IPS DF 4.7 (cell line): Measurements from ENCODE around the gene PCDHGA7.
"Not testable (repeated sequence)": the region's sequence is repeated elsewhere in the genome, so short reads cannot be mapped to it uniquely, and the experiment has no call there.

Experiments
- DNase-seq: peaks from one replicate; pipeline ENCODE4 v3.0.0-alpha.2; 2013; ENCODE audit warnings: low spot score; ENCODE audit errors: extremely low read depth

PCDHGA7 gene

DNA sequence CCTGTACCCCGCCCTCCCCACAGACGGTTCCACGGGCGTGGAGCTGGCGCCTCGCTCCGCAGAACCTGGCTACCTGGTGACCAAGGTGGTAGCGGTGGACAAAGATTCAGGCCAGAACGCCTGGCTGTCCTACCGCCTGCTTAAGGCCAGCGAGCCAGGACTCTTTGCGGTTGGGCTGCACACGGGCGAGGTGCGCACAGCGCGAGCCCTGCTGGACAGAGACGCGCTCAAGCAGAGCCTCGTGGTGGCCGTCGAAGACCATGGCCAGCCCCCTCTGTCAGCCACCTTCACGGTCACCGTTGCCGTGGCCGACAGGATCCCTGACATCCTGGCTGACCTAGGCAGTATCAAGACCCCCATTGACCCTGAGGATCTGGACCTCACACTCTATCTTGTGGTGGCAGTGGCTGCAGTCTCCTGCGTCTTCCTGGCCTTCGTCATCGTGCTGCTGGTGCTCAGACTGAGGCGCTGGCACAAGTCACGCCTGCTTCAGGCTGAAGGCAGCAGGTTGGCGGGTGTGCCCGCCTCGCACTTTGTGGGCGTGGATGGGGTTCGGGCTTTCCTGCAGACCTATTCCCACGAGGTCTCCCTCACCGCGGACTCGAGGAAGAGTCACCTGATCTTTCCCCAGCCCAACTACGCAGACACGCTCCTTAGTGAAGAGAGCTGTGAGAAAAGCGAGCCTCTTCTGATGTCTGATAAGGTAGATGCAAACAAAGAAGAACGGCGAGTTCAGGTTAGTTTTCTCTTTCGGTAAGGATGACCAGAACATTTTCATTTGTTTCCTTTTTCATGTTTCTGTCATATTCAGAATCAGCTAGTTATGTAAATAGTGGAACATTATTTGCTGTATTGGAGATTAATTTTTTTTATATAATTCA, 16.3 kb upstream of the PCDHGA7 start:
- DNase-seq, result no peak

DNA sequence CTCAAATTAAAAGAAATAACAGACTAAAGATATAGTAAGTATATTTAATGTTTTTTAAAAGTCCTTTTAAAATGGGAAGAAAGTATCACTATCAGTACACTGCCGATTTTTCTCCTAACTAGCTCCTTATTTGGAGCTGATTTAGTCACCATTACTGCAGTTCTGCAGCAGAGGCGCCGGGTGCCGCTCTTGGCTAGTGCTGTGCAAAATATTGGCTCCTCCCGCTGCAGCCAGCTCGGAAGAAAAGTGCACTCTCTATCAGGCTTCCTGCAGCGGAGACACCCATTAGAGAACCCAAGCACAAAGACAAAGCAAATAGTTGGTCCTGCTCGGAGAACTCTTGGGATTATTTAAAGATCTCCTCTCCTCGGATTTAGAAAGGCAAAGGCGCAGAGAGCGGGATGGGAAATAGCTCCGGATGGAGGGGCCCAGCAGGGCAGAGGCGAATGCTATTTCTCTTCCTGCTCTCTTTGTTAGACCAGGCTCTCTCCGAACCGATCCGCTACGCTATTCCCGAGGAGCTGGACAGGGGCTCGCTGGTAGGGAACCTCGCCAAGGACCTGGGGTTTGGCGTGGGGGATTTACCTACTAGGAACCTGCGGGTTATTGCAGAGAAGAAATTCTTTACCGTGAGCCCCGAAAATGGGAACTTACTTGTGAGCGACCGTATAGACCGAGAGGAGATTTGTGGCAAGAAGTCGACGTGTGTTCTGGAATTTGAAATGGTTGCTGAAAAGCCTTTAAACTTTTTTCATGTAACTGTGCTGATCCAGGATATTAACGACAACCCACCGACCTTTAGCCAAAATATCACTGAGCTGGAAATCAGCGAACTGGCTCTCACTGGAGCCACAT, 12.3 kb upstream of the PCDHGA7 start, which contains the start of gene PCDHGB3:
PCDHGB3 (plus strand) TSS at position 249 of the 855 bp plus-strand sequence; CDS start at position 402, 153 bp downstream.
- DNase-seq, result no peak

DNA sequence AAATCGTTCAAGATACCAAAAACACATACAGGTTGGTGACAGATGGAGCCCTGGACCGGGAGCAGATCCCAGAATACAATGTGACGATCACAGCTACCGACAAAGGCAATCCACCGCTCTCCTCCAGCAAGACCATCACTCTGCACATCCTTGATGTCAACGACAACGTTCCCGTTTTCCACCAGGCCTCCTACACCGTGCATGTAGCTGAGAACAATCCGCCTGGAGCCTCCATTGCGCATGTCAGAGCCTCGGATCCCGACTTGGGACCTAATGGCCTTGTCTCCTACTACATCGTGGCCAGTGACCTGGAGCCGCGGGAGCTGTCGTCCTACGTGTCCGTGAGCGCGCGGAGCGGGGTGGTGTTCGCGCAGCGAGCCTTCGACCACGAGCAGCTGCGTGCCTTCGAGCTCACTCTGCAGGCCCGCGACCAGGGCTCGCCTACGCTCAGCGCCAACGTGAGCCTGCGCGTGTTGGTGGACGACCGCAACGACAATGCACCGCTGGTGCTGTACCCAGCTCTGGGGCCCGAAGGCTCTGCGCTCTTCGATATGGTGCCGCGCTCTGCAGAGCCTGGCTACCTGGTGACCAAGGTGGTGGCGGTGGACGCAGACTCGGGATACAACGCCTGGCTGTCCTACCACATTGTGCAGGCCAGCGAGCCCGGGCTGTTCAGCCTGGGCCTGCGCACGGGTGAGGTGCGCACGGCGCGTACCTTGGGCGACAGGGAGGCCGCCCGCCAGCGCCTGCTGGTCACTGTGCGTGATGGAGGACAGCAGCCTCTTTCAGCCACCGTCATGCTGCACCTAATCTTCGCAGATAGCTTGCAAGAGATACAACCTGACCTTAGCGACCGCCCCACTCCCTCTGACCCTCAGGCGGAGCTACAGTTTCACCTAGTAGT, 10.7 kb upstream of the PCDHGA7 start:
- no peak for DNase-seq

DNA sequence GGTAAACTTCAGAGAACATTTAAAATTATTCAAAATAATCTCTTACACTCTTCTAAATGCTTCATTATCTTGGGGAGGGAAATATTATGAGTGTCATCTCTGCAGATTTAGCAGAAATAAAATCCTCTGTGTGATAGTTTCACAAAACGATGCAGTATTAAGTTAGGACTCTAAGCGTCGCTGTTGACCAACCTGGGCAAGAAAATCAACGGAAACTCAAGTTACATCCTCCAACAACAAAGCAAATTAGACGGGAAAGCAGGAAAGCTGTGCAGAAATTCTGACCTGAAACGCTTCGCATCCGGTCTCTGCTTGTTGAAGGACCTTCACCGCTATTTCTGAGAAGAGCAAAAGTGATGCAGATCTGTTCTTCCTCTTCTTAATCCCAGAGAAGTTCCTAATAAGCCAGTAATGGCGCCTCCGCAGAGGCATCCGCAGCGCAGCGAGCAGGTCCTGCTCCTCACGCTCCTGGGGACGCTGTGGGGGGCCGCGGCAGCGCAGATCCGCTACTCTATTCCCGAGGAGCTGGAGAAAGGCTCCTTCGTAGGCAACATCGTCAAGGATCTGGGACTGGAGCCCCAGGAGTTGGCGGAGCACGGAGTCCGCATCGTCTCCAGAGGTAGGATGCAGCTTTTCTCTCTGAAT, 8.7 kb upstream of the PCDHGA7 start, which contains the start of gene PCDHGA6:
PCDHGA6 (plus strand) TSS at position 219 of the 645 bp plus-strand sequence; CDS start at position 412, 193 bp downstream.
- DNase-seq, result no peak

DNA sequence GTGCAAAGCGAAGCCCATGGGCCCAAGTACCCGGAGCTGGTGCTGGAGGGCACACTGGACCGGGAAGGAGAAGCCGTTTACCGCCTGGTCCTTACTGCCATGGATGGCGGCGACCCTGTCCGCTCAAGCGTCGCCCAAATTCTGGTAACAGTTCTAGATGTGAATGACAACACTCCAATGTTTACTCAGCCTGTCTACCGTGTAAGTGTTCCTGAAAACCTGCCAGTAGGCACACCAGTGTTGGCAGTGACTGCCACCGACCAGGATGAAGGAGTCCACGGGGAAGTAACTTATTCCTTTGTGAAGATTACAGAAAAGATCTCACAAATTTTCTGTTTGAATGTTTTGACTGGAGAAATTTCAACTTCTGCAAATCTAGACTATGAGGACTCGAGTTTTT, 7.9 kb upstream of the PCDHGA7 start:
- no peak for DNase-seq

DNA sequence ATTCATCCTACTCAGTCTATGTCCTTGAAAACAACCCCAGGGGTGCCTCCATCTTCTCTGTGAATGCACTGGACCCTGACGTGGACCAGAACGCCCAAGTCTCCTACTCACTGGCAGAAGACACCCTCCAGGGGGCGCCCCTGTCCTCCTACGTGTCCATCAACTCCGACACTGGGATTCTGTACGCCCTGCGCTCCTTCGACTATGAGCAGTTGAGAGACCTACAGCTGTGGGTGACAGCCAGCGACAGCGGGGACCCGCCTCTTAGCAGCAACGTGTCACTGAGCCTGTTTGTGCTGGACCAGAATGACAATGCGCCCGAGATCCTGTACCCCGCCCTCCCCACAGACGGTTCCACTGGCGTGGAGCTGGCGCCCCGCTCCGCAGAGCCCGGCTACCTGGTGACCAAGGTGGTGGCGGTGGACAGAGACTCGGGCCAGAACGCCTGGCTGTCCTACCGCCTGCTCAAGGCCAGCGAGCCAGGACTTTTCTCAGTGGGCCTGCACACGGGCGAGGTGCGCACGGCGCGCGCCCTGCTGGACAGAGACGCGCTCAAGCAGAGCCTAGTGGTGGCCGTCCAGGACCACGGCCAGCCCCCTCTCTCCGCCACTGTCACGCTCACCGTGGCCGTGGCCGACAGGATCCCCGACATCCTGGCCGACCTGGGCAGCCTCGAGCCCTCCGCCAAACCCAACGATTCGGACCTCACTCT, 6.9 kb upstream of the PCDHGA7 start:
- DNase-seq, result not testable (repeated sequence)

DNA sequence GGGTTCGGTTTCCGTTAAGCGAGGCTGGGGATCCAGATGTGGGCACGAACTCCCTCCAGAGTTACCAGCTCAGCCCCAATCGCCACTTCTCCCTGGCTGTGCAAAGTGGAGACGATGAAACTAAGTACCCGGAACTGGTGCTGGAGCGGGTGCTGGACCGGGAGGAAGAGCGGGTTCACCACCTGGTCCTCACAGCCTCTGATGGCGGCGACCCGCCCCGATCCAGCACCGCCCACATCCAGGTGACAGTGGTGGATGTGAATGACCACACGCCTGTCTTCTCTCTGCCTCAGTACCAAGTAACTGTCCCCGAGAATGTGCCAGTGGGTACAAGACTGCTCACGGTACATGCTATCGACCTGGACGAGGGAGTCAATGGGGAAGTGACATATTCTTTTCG, 803 bp downstream of the PCDHGA7 start:
- no peak for DNase-seq

DNA sequence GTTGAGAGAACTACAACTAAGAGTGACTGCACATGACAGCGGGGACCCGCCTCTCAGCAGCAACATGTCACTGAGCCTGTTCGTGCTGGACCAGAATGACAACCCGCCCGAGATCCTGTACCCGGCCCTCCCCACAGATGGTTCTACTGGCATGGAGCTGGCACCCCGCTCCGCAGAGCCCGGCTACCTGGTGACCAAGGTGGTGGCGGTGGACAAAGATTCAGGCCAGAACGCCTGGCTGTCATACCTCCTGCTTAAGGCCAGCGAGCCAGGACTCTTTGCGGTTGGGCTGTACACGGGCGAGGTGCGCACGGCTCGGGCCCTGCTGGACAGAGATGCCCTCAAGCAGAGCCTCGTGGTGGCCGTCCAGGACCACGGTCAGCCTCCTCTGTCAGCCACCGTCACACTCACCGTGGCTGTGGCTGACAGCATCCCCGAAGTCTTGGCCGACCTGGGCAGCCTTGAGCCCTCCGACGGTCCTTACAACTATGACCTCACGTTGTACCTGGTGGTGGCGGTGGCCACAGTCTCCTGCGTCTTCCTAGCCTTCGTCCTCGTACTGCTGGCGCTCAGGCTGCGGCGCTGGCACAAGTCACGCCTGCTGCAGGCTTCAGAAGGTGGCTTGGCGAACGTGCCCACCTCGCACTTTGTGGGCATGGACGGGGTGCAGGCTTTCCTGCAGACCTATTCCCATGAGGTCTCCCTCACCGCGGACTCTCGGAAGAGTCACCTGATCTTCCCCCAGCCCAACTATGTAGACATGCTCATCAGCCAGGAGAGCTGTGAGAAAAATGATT, 2.1 kb downstream of the PCDHGA7 start:
- DNase-seq, result no peak

DNA sequence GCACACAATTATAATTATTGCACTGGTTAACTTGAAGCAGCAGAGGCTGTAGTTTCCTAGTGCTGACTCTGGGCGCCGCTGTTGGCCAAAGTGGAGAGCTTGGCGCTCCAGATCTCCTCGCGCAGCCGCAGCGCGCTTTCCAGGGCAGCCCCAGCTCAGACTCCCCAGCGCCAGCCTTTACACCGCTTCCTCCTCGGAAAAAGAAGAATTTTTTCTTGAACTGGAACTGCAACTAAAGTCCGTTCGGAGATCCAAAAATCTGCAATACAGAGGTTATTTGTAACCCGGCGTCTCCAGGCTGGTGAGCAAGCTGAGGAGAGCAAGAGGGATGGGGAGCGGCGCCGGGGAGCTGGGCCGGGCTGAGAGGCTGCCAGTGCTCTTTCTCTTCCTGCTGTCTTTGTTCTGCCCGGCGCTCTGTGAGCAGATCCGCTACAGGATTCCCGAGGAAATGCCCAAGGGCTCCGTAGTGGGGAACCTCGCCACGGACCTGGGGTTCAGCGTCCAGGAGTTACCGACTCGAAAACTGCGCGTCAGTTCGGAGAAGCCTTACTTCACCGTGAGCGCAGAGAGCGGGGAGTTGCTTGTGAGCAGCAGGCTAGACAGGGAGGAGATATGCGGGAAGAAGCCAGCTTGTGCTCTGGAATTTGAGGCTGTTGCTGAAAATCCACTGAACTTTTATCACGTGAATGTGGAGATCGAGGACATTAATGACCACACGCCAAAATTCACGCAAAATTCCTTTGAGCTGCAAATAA, 5.2 kb downstream of the PCDHGA7 start, which contains the start of gene PCDHGB4:
PCDHGB4 (plus strand) TSS at position 142 of the 755 bp plus-strand sequence; CDS start at position 329, 187 bp downstream.
- DNase-seq, result not testable (repeated sequence)

DNA sequence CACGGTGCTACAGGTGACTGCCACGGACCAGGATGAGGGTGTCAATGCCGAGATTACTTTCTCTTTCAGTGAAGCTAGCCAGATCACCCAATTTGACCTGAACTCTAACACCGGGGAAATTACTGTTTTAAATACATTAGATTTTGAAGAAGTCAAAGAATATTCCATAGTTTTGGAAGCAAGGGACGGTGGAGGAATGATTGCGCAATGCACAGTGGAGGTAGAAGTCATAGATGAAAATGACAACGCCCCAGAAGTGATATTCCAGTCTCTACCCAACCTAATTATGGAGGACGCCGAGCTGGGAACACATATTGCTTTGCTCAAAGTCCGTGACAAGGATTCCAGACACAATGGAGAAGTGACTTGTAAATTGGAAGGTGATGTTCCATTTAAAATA, 6.1 kb downstream of the PCDHGA7 start:
- no peak for DNase-seq

DNA sequence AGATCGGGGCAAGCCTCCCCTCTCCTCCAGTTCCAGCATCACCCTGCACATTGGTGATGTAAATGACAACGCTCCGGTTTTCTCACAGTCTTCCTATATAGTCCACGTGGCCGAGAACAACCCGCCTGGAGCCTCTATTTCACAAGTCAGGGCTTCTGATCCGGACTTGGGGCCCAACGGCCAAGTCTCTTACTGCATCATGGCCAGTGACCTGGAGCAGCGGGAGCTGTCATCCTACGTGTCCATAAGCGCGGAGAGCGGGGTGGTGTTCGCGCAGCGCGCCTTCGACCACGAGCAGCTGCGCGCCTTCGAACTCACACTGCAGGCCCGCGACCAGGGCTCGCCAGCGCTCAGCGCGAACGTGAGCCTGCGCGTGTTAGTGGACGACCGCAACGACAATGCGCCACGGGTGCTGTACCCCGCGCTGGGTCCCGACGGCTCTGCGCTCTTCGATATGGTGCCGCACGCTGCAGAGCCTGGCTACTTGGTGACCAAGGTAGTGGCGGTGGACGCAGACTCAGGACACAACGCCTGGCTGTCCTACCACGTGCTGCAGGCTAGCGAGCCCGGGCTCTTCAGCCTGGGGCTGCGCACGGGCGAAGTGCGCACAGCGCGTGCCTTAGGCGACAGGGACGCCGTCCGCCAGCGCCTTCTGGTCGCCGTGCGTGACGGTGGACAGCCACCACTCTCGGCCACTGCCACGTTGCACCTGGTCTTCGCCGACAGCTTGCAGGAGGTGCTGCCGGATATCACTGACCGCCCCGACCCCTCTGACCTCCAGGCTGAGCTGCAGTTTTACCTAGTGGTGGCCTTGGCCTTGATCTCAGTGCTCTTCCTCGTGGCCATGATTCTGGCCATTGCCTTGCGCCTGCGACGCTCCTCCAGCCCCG, 6.9 kb downstream of the PCDHGA7 start:
- no peak for DNase-seq

DNA sequence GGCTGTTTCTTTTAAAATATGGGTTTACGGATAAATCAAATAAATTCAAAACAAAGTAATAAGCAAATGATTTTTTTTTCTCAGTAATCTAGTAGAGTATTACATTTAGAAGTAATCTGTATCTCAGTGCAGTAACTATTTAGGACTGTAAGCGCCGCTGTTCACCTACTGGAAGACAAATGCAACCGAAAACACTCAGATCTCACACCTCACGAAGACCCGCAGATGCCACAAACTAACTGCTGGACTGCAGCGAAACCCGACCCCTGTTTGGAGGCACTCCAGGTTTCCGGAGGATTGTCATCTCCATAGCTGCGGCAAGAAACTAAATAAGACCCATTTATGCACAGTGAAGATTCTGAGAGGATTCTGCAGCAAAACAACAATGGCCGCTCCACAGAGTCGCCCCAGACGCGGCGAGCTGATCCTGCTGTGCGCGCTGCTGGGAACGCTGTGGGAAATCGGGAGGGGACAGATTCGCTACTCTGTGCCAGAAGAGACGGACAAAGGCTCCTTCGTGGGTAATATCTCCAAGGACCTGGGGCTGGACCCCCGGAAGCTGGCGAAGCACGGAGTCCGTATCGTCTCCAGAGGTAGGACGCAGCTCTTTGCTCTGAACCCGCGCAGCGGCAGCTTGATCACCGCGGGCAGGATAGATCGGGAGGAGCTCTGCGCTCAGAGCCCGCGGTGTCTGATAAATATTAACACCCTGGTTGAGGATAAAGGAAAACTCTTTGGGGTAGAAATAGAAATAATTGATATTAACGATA, 10.1 kb downstream of the PCDHGA7 start, which contains the start of gene PCDHGA8:
PCDHGA8 (plus strand) TSS at position 205 of the 770 bp plus-strand sequence; CDS start at position 386, 181 bp downstream.
- DNase-seq, result no peak

DNA sequence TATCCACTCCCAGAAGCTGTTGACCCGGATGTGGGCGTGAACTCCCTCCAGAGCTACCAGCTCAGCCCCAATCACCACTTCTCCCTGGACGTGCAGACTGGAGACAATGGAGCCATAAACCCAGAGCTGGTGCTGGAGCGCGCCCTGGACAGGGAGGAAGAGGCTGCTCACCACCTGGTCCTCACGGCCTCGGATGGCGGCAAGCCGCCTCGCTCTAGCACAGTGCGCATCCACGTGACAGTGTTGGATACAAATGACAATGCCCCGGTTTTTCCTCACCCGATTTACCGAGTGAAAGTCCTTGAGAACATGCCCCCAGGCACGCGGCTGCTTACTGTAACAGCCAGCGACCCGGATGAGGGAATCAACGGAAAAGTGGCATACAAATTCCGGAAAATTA, 10.7 kb downstream of the PCDHGA7 start:
- DNase-seq, result no peak

DNA sequence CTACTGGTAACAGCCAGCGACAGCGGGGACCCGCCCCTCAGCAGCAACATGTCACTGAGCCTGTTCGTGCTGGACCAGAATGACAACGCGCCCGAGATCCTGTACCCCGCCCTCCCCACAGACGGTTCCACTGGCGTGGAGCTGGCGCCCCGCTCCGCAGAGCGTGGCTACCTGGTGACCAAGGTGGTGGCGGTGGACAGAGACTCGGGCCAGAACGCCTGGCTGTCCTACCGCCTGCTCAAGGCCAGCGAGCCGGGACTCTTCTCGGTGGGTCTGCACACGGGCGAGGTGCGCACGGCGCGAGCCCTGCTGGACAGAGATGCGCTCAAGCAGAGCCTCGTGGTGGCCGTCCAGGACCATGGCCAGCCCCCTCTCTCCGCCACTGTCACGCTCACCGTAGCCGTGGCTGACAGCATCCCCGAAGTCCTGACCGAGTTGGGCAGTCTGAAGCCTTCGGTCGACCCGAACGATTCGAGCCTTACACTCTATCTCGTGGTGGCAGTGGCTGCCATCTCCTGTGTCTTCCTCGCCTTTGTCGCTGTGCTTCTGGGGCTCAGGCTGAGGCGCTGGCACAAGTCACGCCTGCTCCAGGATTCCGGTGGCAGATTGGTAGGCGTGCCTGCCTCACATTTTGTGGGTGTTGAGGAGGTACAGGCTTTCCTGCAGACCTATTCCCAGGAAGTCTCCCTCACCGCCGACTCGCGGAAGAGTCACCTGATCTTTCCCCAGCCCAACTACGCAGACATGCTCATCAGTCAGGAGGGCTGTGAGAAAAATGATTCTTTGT, 12.1 kb downstream of the PCDHGA7 start:
- not testable (repeated sequence) for DNase-seq

DNA sequence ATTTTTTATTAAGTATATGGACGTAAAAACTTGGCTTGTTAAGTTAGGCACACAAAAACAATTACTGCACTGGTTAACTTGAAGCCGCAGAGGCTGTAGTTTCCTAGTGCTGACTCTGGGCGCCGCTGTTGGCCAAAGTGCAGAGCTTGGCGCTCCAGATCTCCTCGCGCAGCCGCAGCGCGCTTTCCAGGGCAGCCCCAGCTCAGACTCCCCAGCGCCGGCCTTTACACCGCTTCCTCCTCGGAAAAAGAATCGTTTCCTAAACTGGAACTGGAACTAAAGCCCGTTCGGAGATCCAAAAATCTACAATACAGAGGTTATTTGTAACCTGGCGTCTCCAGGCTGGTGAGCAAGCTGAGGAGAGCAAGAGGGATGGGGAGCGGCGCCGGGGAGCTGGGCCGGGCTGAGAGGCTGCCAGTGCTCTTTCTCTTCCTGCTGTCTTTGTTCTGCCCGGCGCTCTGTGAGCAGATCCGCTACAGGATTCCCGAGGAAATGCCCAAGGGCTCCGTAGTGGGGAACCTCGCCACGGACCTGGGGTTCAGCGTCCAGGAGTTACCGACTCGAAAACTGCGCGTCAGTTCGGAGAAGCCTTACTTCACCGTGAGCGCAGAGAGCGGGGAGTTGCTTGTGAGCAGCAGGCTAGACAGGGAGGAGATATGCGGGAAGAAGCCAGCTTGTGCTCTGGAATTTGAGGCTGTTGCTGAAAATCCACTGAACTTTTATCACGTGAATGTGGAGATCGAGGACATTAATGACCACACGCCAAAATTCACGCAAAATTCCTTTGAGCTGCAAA, 15.4 kb downstream of the PCDHGA7 start, which contains the start of gene PCDHGB5:
PCDHGB5 (plus strand) TSS at position 192 of the 796 bp plus-strand sequence; CDS start at position 373, 181 bp downstream.
- not testable (repeated sequence) for DNase-seq
